ENCODE results near the gene PDE11A.
"Not testable (repeated sequence)": the region's sequence is repeated elsewhere in the genome, so short reads cannot be mapped to it uniquely, and the experiment has no call there.

The PDE11A gene

DNA sequence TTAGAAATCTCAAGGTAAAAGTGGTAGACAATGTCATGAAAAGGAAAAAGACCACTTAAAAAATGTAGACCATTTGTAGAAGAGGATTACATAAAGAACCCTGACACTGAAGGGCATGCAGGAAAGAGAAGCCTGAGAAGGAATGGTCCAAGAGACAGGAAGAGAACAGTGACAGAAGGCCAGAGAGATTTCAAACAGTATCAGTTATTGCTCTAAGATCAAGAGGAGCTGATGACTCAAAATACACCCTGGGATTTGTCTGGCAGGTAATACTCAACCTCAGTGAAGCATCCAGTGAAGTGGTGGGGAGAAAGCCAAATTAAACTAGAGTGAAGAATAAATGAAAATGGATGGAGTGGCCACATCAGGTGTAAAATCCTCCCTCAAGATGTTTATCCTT is 100.5 kb downstream of the PDE11A start:
- no peak for DNase-seq (ENCODE audit: extremely low spot score)
- ChIA-PET CTCF (no interaction called here), POLR2A (no interaction called here)
- TF ChIP-seq NFRKB (IDR thresholded peaks at IDR 0.05): no peak
- no peak for TF ChIP-seq SP1 (IDR thresholded peaks at IDR 0.05)
- no peak for TF ChIP-seq FOXA1 (IDR thresholded peaks at IDR 0.05)
- TF ChIP-seq HDGF (IDR thresholded peaks at IDR 0.05; ENCODE audit: borderline replicate concordance): no peak
- no peak for TF ChIP-seq L3MBTL2 (conservative IDR thresholded peaks at IDR 0.05)
- no peak for TF ChIP-seq ARNT (IDR thresholded peaks at IDR 0.05)
- no peak for TF ChIP-seq ELF4 (IDR thresholded peaks at IDR 0.05)
- TF ChIP-seq, protein P1, sequence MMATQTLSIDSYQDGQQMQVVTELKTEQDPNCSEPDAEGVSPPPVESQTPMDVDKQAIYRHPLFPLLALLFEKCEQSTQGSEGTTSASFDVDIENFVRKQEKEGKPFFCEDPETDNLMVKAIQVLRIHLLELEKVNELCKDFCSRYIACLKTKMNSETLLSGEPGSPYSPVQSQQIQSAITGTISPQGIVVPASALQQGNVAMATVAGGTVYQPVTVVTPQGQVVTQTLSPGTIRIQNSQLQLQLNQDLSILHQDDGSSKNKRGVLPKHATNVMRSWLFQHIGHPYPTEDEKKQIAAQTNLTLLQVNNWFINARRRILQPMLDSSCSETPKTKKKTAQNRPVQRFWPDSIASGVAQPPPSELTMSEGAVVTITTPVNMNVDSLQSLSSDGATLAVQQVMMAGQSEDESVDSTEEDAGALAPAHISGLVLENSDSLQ (IDR thresholded peaks at IDR 0.05): no peak
- TF ChIP-seq TARDBP (IDR thresholded peaks at IDR 0.05): no peak
- no peak for TF ChIP-seq ZNF384 (IDR thresholded peaks at IDR 0.05)
- TF ChIP-seq FOXM1 (IDR thresholded peaks at IDR 0.05; ENCODE audit: borderline replicate concordance): no peak
- TF ChIP-seq BHLHE40 (IDR thresholded peaks at IDR 0.05; ENCODE audit: borderline replicate concordance): no peak
- TF ChIP-seq SUZ12 (IDR thresholded peaks at IDR 0.05): no peak

DNA sequence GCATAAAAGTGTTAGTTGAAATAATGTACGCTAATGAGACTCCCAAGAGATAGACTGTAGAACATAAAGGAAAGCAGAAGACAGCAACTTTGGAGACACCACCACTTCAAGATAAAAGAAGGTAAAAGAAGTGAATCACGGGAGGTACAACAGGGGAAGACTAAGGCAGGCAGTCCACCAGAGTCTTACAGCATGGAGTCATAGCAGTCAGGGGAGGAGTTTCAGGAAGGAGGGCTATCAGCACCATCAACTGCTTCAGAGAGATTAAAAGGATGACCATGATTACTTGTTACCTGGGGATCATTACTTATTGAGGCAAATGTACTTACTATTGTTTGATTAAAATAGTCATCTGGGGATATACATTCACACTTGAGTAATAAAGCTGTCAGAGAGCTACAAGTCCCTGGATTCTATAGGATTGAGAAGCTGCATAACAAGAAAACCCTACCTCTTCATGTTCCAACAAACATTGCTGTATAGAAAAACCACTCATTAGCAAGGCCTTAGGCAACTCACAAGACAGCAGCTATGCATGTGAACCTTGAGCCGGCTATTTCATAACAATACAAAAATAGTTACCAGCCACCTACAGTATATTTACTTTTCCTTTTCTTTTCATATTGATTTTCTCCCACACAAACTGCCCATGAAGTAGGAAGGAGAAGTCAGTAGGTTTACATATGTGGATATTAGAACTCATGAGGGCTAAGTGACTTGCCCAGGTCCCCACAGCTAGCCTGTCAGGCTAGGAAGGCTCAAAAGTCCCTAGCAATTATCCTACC is 101.7 kb downstream of the PDE11A start:
- ChIA-PET CTCF (interaction anchor here (0.6 kb wide), 1 partner anchor 61 kb away, joined by 3 read pairs; no protein-coding TSS in a partner anchor), POLR2A (no interaction called here)
- no peak for TF ChIP-seq SP1 (IDR thresholded peaks at IDR 0.05)
- no peak for TF ChIP-seq SUZ12 (IDR thresholded peaks at IDR 0.05)
- no peak for TF ChIP-seq FOXM1 (IDR thresholded peaks at IDR 0.05; ENCODE audit: borderline replicate concordance)
- no peak for TF ChIP-seq HDGF (IDR thresholded peaks at IDR 0.05; ENCODE audit: borderline replicate concordance)
- no peak for TF ChIP-seq ARNT (IDR thresholded peaks at IDR 0.05)
- no peak for TF ChIP-seq NFRKB (IDR thresholded peaks at IDR 0.05)
- TF ChIP-seq FOXK2 (IDR thresholded peaks at IDR 0.05): no peak
- TF ChIP-seq ELF4 (IDR thresholded peaks at IDR 0.05): no peak
- TF ChIP-seq, protein P1 (IDR thresholded peaks at IDR 0.05): no peak
- no peak for TF ChIP-seq L3MBTL2 (conservative IDR thresholded peaks at IDR 0.05)
- no peak for TF ChIP-seq BHLHE40 (IDR thresholded peaks at IDR 0.05; ENCODE audit: borderline replicate concordance)
- TF ChIP-seq TARDBP (IDR thresholded peaks at IDR 0.05): no peak
- TF ChIP-seq FOXA1 (IDR thresholded peaks at IDR 0.05): no peak
- TF ChIP-seq CTBP1 (IDR thresholded peaks at IDR 0.05; ENCODE audit: borderline replicate concordance): no peak
- TF ChIP-seq LEF1 (IDR thresholded peaks at IDR 0.05; ENCODE audit: borderline replicate concordance): no peak
- DNase-seq (ENCODE audit: extremely low spot score): no peak

DNA sequence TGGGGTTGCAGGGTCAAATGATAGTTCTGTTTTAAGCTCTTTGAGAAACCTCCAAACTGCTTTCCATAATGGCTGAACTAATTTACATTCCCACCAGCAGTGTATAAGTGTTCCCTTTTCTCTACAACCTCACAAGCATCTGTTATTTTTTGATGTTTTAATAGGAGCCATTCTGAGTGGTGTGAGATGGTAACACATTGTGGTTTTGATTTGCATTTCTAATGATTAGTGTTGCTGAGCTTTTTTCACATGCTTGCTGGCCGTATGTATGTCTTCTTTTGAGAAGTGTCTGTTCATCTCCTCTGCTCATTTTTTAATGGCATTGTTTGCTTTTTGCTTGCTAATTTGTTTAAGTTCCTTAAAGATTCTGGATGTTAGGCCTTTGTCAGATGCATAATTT is 107.7 kb downstream of the PDE11A start:
- DNase-seq (ENCODE audit: extremely low spot score): no peak
- TF ChIP-seq, protein P1 (IDR thresholded peaks at IDR 0.05): no peak
- TF ChIP-seq LEF1 (IDR thresholded peaks at IDR 0.05; ENCODE audit: borderline replicate concordance): no peak
- TF ChIP-seq SUZ12 (IDR thresholded peaks at IDR 0.05): no peak
- TF ChIP-seq HDGF (IDR thresholded peaks at IDR 0.05; ENCODE audit: borderline replicate concordance): no peak
- TF ChIP-seq SP1 (IDR thresholded peaks at IDR 0.05): no peak
- no peak for TF ChIP-seq ELF4 (IDR thresholded peaks at IDR 0.05)
- no peak for TF ChIP-seq L3MBTL2 (conservative IDR thresholded peaks at IDR 0.05)
- TF ChIP-seq NFRKB (IDR thresholded peaks at IDR 0.05): no peak
- TF ChIP-seq FOXM1 (IDR thresholded peaks at IDR 0.05; ENCODE audit: borderline replicate concordance): no peak
- no peak for TF ChIP-seq ARNT (IDR thresholded peaks at IDR 0.05)
- TF ChIP-seq ZNF384 (IDR thresholded peaks at IDR 0.05): no peak
- no peak for TF ChIP-seq CTBP1 (IDR thresholded peaks at IDR 0.05; ENCODE audit: borderline replicate concordance)
- POLR2A ChIA-PET: no interaction called here
- CTCF ChIA-PET: interaction anchor here (1.3 kb wide), 1 partner anchor 19 kb away, joined by 4 read pairs; no protein-coding TSS in a partner anchor

DNA sequence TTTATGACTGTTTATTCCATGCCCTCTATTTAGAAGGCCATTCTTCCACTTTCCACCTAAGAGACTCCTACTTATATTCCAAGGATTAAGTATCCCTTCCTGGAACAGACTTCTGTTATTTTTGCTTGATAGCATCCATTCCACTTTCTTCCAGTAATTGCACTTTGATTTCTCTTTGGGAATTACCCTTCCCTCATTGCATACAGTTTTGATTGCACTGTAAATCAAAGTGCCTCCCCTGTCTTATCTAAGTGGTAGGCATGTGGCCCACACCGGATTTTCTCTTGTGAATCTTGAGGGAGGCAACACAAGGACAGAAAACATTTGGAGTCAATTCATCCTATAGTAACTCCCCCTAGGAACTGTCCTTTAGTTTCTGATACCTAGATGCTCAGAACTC is 120.4 kb downstream of the PDE11A start:
- ChIA-PET POLR2A (no interaction called here), CTCF (no interaction called here)
- TF ChIP-seq BHLHE40 (IDR thresholded peaks at IDR 0.05; ENCODE audit: borderline replicate concordance) (no peak), ZNF384 (IDR thresholded peaks at IDR 0.05) (no peak), TARDBP (IDR thresholded peaks at IDR 0.05) (no peak), FOXA1 (IDR thresholded peaks at IDR 0.05) (no peak), FOXM1 (IDR thresholded peaks at IDR 0.05; ENCODE audit: borderline replicate concordance) (no peak), ELF4 (IDR thresholded peaks at IDR 0.05) (no peak), L3MBTL2 (conservative IDR thresholded peaks at IDR 0.05) (no peak), SUZ12 (IDR thresholded peaks at IDR 0.05) (no peak), FOXK2 (IDR thresholded peaks at IDR 0.05) (no peak), ARNT (IDR thresholded peaks at IDR 0.05) (no peak), CTBP1 (IDR thresholded peaks at IDR 0.05; ENCODE audit: borderline replicate concordance) (no peak), HDGF (IDR thresholded peaks at IDR 0.05; ENCODE audit: borderline replicate concordance) (no peak), SP1 (IDR thresholded peaks at IDR 0.05) (no peak), LEF1 (IDR thresholded peaks at IDR 0.05; ENCODE audit: borderline replicate concordance) (no peak)
- TF ChIP-seq, protein P1 (IDR thresholded peaks at IDR 0.05): no peak
- no peak for DNase-seq (ENCODE audit: extremely low spot score)

DNA sequence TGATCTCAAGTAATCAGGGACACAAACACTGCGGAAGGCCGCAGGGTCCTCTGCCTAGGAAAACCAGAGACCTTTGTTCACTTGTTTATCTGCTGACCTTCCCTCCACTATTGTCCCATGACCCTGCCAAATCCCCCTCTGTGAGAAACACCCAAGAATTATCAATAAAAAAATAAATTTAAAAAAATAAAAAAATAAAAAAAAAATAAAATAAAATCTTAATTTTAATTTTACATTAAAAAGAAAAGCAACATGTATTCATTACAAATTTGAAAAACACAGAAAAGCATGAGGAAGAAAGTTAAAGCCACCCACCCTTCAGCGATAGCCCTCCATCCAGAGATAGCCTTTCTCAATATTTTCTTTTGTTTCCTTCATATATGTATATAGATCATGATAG is 125.0 kb downstream of the PDE11A start:
- DNase-seq (ENCODE audit: extremely low spot score); CTCF ChIA-PET; POLR2A ChIA-PET: not testable (repeated sequence)

DNA sequence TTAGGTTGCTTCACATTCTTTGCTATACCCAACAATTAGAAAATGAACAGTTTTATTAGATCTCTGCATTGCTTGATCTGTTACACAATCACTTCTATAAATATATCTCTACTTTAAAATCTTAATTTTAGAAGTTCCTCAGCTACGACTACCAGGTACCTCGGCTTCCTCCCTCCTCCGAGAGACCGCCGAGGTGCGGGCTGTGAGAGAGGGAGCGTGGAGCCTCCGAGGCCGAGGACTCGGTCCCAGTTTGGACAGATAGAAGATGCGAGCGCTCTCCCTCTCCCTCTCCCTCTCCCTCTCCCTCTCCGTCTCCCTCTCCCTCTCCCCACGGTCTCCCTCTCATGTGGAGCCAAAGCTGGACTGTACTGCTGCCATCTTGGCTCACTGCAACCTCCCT is 128.0 kb downstream of the PDE11A start:
- POLR2A ChIA-PET; CTCF ChIA-PET; DNase-seq (ENCODE audit: extremely low spot score): not testable (repeated sequence)
